Liver (tissue), 9 donors: Measurements from ENCODE around the gene RAD51B. TPM values are rescaled to one million over a fixed set of nuclear protein-coding genes. Genes with fewer than 3 reads are reported as not detected.

Experiments used
- DNase-seq: peaks from one replicate; pipeline ENCODE4 v3.0.0-alpha.2; 2017; ENCODE audit warnings: low spot score
- H3K27ac ChIP-seq, 2 donors: one replicate each; pipeline ENCODE4 v1.7.0; 2013; ENCODE audit warnings: inconsistent platforms in 2 of 2, low read length in 2 of 2, control low read depth in 1 of 2, low read depth in 1 of 2, mild to moderate bottlenecking in 1 of 2
- H3K27me3 ChIP-seq, 4 donors: one replicate each; pipeline versions ENCODE4 v1.6.1 to v1.7.0; 2013; ENCODE audit warnings: low read length in 3 of 4, inconsistent platforms in 1 of 4, mild to moderate bottlenecking in 1 of 4, moderate library complexity in 1 of 4; ENCODE audit not compliant: control insufficient read depth in 4 of 4, insufficient read depth in 4 of 4
- H3K36me3 ChIP-seq, 4 donors: one replicate each; pipeline versions ENCODE4 v1.6.1 to v1.7.0; 2013; ENCODE audit warnings: low read length in 3 of 4, mild to moderate bottlenecking in 3 of 4, low read depth in 1 of 4, moderate library complexity in 1 of 4; ENCODE audit not compliant: control insufficient read depth in 4 of 4, insufficient read depth in 3 of 4
- H3K4me1 ChIP-seq, 4 donors: one replicate each; pipeline versions ENCODE4 v1.6.1 to v1.7.0; 2013; ENCODE audit warnings: low read length in 3 of 4, mild to moderate bottlenecking in 3 of 4, moderate library complexity in 1 of 4; ENCODE audit not compliant: control insufficient read depth in 4 of 4, insufficient read depth in 4 of 4
- H3K4me3 ChIP-seq, 3 donors: one replicate each; pipeline versions ENCODE4 v1.6.1 to v1.7.0; 2013; ENCODE audit warnings: low read length in 3 of 3, control low read depth in 1 of 3, low read depth in 1 of 3, mild to moderate bottlenecking in 1 of 3
- H3K9ac ChIP-seq, 2 donors: one replicate each; pipeline ENCODE4 v1.7.0; 2013; ENCODE audit warnings: low read length in 2 of 2, mild to moderate bottlenecking in 2 of 2, moderate library complexity in 2 of 2, control low read depth in 1 of 2, low read depth in 1 of 2
- H3K9me3 ChIP-seq, 4 donors: one replicate each; pipeline versions ENCODE4 v1.6.1 to v1.7.0; 2013; ENCODE audit warnings: low read length in 3 of 4; ENCODE audit not compliant: control insufficient read depth in 4 of 4
- ATF3 ChIP-seq: IDR thresholded peaks from 2 replicates; pipeline ENCODE4 v1.6.1; 2016; ENCODE audit warnings: antibody characterized with exemption
- CTCF ChIP-seq: fragments of 150-350 bp; IDR thresholded peaks from 2 replicates; pipeline ENCODE4 v1.5.1; 2017; ENCODE audit warnings: improper control_type of control experiment, low read depth, low read length; ENCODE audit not compliant: missing input control
- FOXA1 ChIP-seq: IDR thresholded peaks from 2 replicates; pipeline ENCODE4 v1.6.1; 2016; ENCODE audit warnings: antibody characterized with exemption
- FOXA2 ChIP-seq: IDR thresholded peaks from 2 replicates; pipeline ENCODE4 v1.6.1; 2016; ENCODE audit warnings: antibody characterized with exemption
- GABPA ChIP-seq, 2 donors: IDR thresholded peaks in 1 of 2; conservative IDR thresholded peaks in 1 of 2; 2 replicates each; pipeline ENCODE4 v1.6.1; 2016; ENCODE audit warnings: antibody characterized with exemption in 2 of 2, mild to moderate bottlenecking in 1 of 2, moderate library complexity in 1 of 2
- HNF4A ChIP-seq, 2 donors: conservative IDR thresholded peaks; 2 replicates each; pipeline ENCODE4 v1.6.1; 2016; ENCODE audit warnings: antibody characterized with exemption in 2 of 2, mild to moderate bottlenecking in 2 of 2
- HNF4G ChIP-seq: IDR thresholded peaks from 2 replicates; pipeline ENCODE4 v1.6.1; 2016; ENCODE audit warnings: antibody characterized with exemption
- JUND ChIP-seq, 2 donors: IDR thresholded peaks; 2 replicates each; pipeline ENCODE4 v1.6.1; 2016; ENCODE audit warnings: antibody characterized with exemption in 2 of 2
- MAX ChIP-seq: IDR thresholded peaks from 2 replicates; pipeline ENCODE4 v1.6.1; 2016; ENCODE audit warnings: antibody characterized with exemption
- REST ChIP-seq: IDR thresholded peaks from 2 replicates; pipeline ENCODE4 v1.6.1; 2016; ENCODE audit warnings: antibody characterized with exemption, mild to moderate bottlenecking
- RXRA ChIP-seq, 2 donors: IDR thresholded peaks; 2 replicates each; pipeline ENCODE4 v1.6.1; 2017 to 2018; ENCODE audit warnings: antibody characterized with exemption in 2 of 2, mild to moderate bottlenecking in 1 of 2
- SP1 ChIP-seq: IDR thresholded peaks from 2 replicates; pipeline ENCODE4 v1.6.1; 2018; ENCODE audit warnings: antibody characterized with exemption, mild to moderate bottlenecking
- YY1 ChIP-seq: IDR thresholded peaks from 2 replicates; pipeline ENCODE4 v1.6.1; 2016; ENCODE audit warnings: antibody characterized with exemption, mild to moderate bottlenecking
- ZBTB33 ChIP-seq: IDR thresholded peaks from 2 replicates; pipeline ENCODE4 v1.6.1; 2016; ENCODE audit warnings: antibody characterized with exemption
- WGBS: extraction: QIAGEN DNeasy Blood & Tissue Kit; methylation state at CpG from one replicate; pipeline ENCODE4 v1.1.7; 2013; 5-methylcytosine and 5-hydroxymethylcytosine counted together
- polyA plus RNA-seq, 2 donors: library from polyadenylated mRNA; stranded (reverse) in 1 of 2; unstranded in 1 of 2; fragments of 200-250 nt in 1 of 2; fragments of >200 nt in 1 of 2; fragmentation: Nextera tagmentation in 1 of 2; extraction: Ambion mirVana in 1 of 2; gene quantifications; one replicate each; pipeline versions ENCODE4 v1.2.1 to v1.2.3, GENCODE V29; 2013 to 2015
- total RNA-seq, 2 donors: library from RNA; depleted of rRNA; stranded (reverse); fragments of >200 nt; gene quantifications; one replicate each; pipeline ENCODE4 v1.2.3, GENCODE V29; 2014
- donor health status: healthy.
- donor health status: healthy.
- donor health status: healthy.
- donor health status: healthy.
- donor health status: healthy.

RAD51B gene
- total and polyA plus RNA-seq, 4 donors, result 0.81 to 12.9 (median 2.4) TPM

- H3K4me3 ChIP-seq, result no peak overlapping the region
- 98% methylated on average over 2 of the region's 2 CpGs for WGBS
- no peak overlapping the region for H3K9ac ChIP-seq
- TF ChIP-seq FOXA1 (no peak), YY1 (no peak), GABPA (IDR thresholded peaks at IDR 0.05 in 1 of 2, conservative IDR thresholded peaks at IDR 0.05 in 1 of 2) (no peak), CTCF (no peak), SP1 (no peak), JUND (IDR thresholded peaks at IDR 0.05) (no peak), REST (no peak), HNF4G (no peak), ATF3 (no peak), RXRA (IDR thresholded peaks at IDR 0.05) (no peak), HNF4A (conservative IDR thresholded peaks at IDR 0.05) (no peak), ZBTB33 (no peak)
- peaks cover 0 to 8% (median 1%) of the 10 kb centered on the region in 4 donors for H3K9me3 ChIP-seq
- H3K4me1 ChIP-seq, result peaks cover 2 to 7% (median 6%) of the 10 kb centered on the region in 4 donors
- H3K27ac ChIP-seq, result no peak overlapping the region
- H3K36me3 ChIP-seq, result no peaks in the 10 kb centered on the region
- H3K27me3 ChIP-seq, result no peaks in the 10 kb centered on the region
- no peak for DNase-seq
Observed at GRCh38 chr14:68643673-68644072, 824.1 kb downstream of the RAD51B start.

- H3K4me3 ChIP-seq, result no peak overlapping the region
- no peaks in the 10 kb centered on the region for H3K36me3 ChIP-seq
- H3K27me3 ChIP-seq, result no peaks in the 10 kb centered on the region
- 93% methylated on average over 1 of the region's 1 CpG for WGBS
- H3K9me3 ChIP-seq, result peaks cover 0 to 8% (median 1%) of the 10 kb centered on the region in 4 donors
- TF ChIP-seq MAX (no peak), FOXA2 (no peak), RXRA (IDR thresholded peaks at IDR 0.05) (no peak), REST (no peak)
- no peak overlapping the region for H3K9ac ChIP-seq
- peaks cover 0 to 3% (median 1%) of the 10 kb centered on the region in 4 donors for H3K4me1 ChIP-seq
- no peak for DNase-seq
- H3K27ac ChIP-seq, result no peak overlapping the region
Observed at GRCh38 chr14:68644101-68644500, 824.5 kb downstream of the RAD51B start.
